Measurements from ENCODE around the gene ERC1. TPM values are rescaled to one million over a fixed set of nuclear protein-coding genes. Genes with fewer than 3 reads are reported as not detected.

The ERC1 gene
- total and polyA plus RNA-seq, 4 donors: 7.4 to 78.2 (median 39.8) TPM

DNA sequence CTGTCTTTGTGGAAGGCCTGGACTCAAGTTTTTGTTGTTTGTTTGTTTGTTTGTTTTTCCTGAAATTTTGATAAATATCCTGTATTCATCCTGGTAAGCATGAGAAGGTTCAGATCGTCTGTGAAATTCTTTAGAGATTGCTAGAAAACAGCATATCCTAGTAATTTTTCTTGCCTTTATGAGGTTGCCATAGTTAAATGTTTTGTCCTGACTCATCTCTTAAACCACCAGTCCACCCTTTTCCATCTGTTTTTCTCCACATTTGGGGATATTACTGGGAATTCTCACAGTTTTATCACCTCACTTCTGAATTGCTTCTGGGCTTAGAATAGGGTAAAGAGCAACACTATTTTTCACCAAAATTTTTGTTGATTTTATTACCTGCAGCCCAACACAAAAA, 355.1 kb downstream of the ERC1 start:
- Histone ChIP-seq H3K9ac (ENCODE audit: insufficient read depth in 1 of 2, low read length in 2 of 2) (no peak overlapping the region), H3K4me3 (no peak overlapping the region), H3K9me3 (ENCODE audit: control insufficient read depth in 4 of 4, insufficient read depth in 3 of 4, low read length in 3 of 4) (no peaks in the 10 kb centered on the region), H3K27ac (ENCODE audit: low read depth in 1 of 2, low read length in 1 of 2) (no peak overlapping the region), H3K36me3 (ENCODE audit: control insufficient read depth in 4 of 4, insufficient read depth in 4 of 4, low read length in 4 of 4) (peaks cover 0 to 2% (median under 1%) of the 10 kb centered on the region in 4 donors), H3K4me1 (ENCODE audit: control insufficient read depth in 5 of 5, insufficient read depth in 5 of 5, low read length in 5 of 5) (peaks cover 0 to 5% (median 0%) of the 10 kb centered on the region in 5 donors), H3K27me3 (ENCODE audit: control insufficient read depth in 3 of 3, insufficient read depth in 3 of 3, low read length in 2 of 3) (no peaks in the 10 kb centered on the region)
- WGBS, 2 donors: 83 to 95% methylated on average over 1 of the region's 1 CpG
- TF ChIP-seq, protein P1, sequence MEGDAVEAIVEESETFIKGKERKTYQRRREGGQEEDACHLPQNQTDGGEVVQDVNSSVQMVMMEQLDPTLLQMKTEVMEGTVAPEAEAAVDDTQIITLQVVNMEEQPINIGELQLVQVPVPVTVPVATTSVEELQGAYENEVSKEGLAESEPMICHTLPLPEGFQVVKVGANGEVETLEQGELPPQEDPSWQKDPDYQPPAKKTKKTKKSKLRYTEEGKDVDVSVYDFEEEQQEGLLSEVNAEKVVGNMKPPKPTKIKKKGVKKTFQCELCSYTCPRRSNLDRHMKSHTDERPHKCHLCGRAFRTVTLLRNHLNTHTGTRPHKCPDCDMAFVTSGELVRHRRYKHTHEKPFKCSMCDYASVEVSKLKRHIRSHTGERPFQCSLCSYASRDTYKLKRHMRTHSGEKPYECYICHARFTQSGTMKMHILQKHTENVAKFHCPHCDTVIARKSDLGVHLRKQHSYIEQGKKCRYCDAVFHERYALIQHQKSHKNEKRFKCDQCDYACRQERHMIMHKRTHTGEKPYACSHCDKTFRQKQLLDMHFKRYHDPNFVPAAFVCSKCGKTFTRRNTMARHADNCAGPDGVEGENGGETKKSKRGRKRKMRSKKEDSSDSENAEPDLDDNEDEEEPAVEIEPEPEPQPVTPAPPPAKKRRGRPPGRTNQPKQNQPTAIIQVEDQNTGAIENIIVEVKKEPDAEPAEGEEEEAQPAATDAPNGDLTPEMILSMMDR (IDR thresholded peaks at IDR 0.05; ENCODE audit: control extremely low read depth, extremely low read depth): no peak
- DNase-seq: no peak
- ATAC-seq (ENCODE audit: insufficient read depth, low FRiP score): no peak

DNA sequence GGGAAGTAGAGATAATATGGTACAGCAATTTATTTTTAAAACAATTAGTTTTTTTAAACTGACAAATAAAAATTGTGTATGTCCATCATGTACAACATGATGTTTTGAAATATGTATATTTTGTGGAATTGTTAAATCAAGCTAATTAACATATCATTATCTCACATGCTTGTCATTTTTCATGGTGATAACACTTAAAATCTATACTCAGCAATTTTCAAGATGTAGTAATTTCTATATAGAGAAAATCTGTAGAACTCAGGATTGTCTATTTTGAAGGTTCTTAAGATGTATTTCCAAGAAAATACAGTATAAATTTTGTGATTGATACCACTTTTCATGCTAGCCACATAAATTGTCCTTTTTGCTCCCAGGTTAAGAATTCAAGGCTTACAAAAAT, 356.3 kb downstream of the ERC1 start:
- TF ChIP-seq, protein P1 (IDR thresholded peaks at IDR 0.05; ENCODE audit: control extremely low read depth, extremely low read depth): no peak
- ATAC-seq (ENCODE audit: insufficient read depth, low FRiP score) (no peak), DNase-seq (no peak)
- H3K9ac ChIP-seq (ENCODE audit: insufficient read depth in 1 of 2, low read length in 2 of 2): no peak overlapping the region
- no peaks in the 10 kb centered on the region for H3K9me3 ChIP-seq (ENCODE audit: control insufficient read depth in 4 of 4, insufficient read depth in 3 of 4, low read length in 3 of 4)
- H3K36me3 ChIP-seq (ENCODE audit: control insufficient read depth in 4 of 4, insufficient read depth in 4 of 4, low read length in 4 of 4): peaks cover 0 to 2% (median under 1%) of the 10 kb centered on the region in 4 donors
- H3K4me3 ChIP-seq: no peak overlapping the region
- H3K27ac ChIP-seq (ENCODE audit: low read depth in 1 of 2, low read length in 1 of 2): no peak overlapping the region
- H3K4me1 ChIP-seq (ENCODE audit: control insufficient read depth in 5 of 5, insufficient read depth in 5 of 5, low read length in 5 of 5): peaks cover 0 to 5% (median 0%) of the 10 kb centered on the region in 5 donors
- H3K27me3 ChIP-seq (ENCODE audit: control insufficient read depth in 3 of 3, insufficient read depth in 3 of 3, low read length in 2 of 3): no peaks in the 10 kb centered on the region

DNA sequence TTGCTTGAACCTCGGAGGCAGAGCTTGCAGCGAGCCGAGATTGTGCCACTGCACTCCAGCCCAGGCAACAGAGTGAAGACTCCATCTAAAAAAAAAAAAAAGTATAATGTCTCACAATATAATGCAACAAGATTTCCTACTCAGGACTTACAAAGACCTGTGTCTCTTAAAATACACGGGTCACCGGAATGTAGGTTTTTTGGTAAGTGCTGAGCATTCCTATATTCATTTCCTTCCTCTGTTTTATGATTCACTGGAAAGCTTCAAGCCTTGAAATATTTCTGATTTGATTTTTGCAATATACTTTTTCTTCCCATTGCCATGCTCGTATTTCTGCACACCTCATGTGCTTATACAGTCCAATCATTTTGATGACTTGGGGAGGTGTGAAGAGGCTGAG, 357.6 kb downstream of the ERC1 start:
- Histone ChIP-seq H3K9me3 (ENCODE audit: control insufficient read depth in 4 of 4, insufficient read depth in 3 of 4, low read length in 3 of 4) (no peaks in the 10 kb centered on the region), H3K9ac (ENCODE audit: insufficient read depth in 1 of 2, low read length in 2 of 2) (no peak overlapping the region), H3K4me3 (no peak overlapping the region), H3K36me3 (ENCODE audit: control insufficient read depth in 4 of 4, insufficient read depth in 4 of 4, low read length in 4 of 4) (peaks cover 0 to 2% (median under 1%) of the 10 kb centered on the region in 4 donors), H3K4me1 (ENCODE audit: control insufficient read depth in 5 of 5, insufficient read depth in 5 of 5, low read length in 5 of 5) (peaks cover 0 to 5% (median 0%) of the 10 kb centered on the region in 5 donors), H3K27me3 (ENCODE audit: control insufficient read depth in 3 of 3, insufficient read depth in 3 of 3, low read length in 2 of 3) (no peaks in the 10 kb centered on the region), H3K27ac (ENCODE audit: low read depth in 1 of 2, low read length in 1 of 2) (no peak overlapping the region)
- DNase-seq (no peak), ATAC-seq (ENCODE audit: insufficient read depth, low FRiP score) (no peak)
- WGBS, 2 donors: 93 to 96% methylated on average over 6 of the region's 6 CpGs
- TF ChIP-seq, protein P1 (IDR thresholded peaks at IDR 0.05; ENCODE audit: control extremely low read depth, extremely low read depth): no peak

Measured in lung (tissue), 12 donors.